ENCODE measurements around the gene MEF2B.

The MEF2B gene

GRCh38 chr19:19145684-19146608 lies 24.1 kb downstream of the MEF2B start:
- H3K79me1 ChIP-seq (ENCODE audit: low read length): no peaks in the 10 kb centered on the region
- peak overlapping the region; percentile 52 for H4K12ac ChIP-seq (ENCODE audit: low read depth, low read length)
- no peaks in the 10 kb centered on the region for H3K9me3 ChIP-seq (ENCODE audit: insufficient read depth, low read depth, low read length)
- no peaks in the 10 kb centered on the region for H3K79me2 ChIP-seq (ENCODE audit: control insufficient read depth, insufficient read depth, low read length, poor library complexity)
- no peak overlapping the region for H4K91ac ChIP-seq (ENCODE audit: low read depth, low read length)
- no peak overlapping the region for H2AFZ ChIP-seq (ENCODE audit: insufficient read depth, low read length, poor library complexity)
- no peak overlapping the region for H3K14ac ChIP-seq (ENCODE audit: low read length)
- peak overlapping the region; percentile 87 for H4K8ac ChIP-seq (ENCODE audit: low read depth, low read length)
- H3K27ac ChIP-seq (ENCODE audit: low read depth, low read length): no peak overlapping the region
- no peak overlapping the region for H2BK120ac ChIP-seq (ENCODE audit: insufficient read depth, low read length, poor library complexity)
- H3K23ac ChIP-seq (ENCODE audit: low read length): no peak overlapping the region
- H3K18ac ChIP-seq (ENCODE audit: low read length): no peak overlapping the region
- no peak overlapping the region for H3K4me2 ChIP-seq (ENCODE audit: low read length)
- no peaks in the 10 kb centered on the region for H3K27me3 ChIP-seq (ENCODE audit: insufficient read depth, low read length)
- peak; percentile 45 to 82 for DNase-seq
- peak overlapping the region; percentile 43 for H2BK12ac ChIP-seq (ENCODE audit: low read length)
- H2AK5ac ChIP-seq (ENCODE audit: low read length): no peak overlapping the region
- no peak overlapping the region for H3K9ac ChIP-seq (ENCODE audit: low read length)
- no peak overlapping the region for H2BK5ac ChIP-seq (ENCODE audit: low read depth, low read length, poor library complexity)
- WGBS (ENCODE audit: extremely low coverage, insufficient coverage, insufficient read length): no CpG with 5 or more reads among the region's 47 CpGs
- H3K4me3 ChIP-seq (ENCODE audit: low read depth, low read length): no peak overlapping the region
- H3K4ac ChIP-seq (ENCODE audit: low read depth, low read length): no peak overlapping the region
- no peaks in the 10 kb centered on the region for H3K4me1 ChIP-seq (ENCODE audit: control insufficient read depth in 1 of 2, insufficient read depth in 2 of 2, low read length in 2 of 2)
- peaks cover 2 to 4% of the 10 kb centered on the region in 2 experiments for H3K36me3 ChIP-seq (ENCODE audit: control insufficient read depth in 1 of 2, insufficient read depth in 2 of 2, low read length in 2 of 2)

GRCh38 chr19:19145281-19145680 lies 24.8 kb downstream of the MEF2B start:
- H2AK5ac ChIP-seq (ENCODE audit: low read length): no peak overlapping the region
- no peak overlapping the region for H3K9ac ChIP-seq (ENCODE audit: low read length)
- no peak overlapping the region for H3K27ac ChIP-seq (ENCODE audit: low read depth, low read length)
- no peak for DNase-seq
- H3K14ac ChIP-seq (ENCODE audit: low read length): no peak overlapping the region
- H4K8ac ChIP-seq (ENCODE audit: low read depth, low read length): no peak overlapping the region
- no peak overlapping the region for H2BK5ac ChIP-seq (ENCODE audit: low read depth, low read length, poor library complexity)
- H2BK120ac ChIP-seq (ENCODE audit: insufficient read depth, low read length, poor library complexity): no peak overlapping the region
- H3K79me2 ChIP-seq (ENCODE audit: control insufficient read depth, insufficient read depth, low read length, poor library complexity): no peaks in the 10 kb centered on the region
- no peaks in the 10 kb centered on the region for H3K4me1 ChIP-seq (ENCODE audit: control insufficient read depth in 1 of 2, insufficient read depth in 2 of 2, low read length in 2 of 2)
- H3K4ac ChIP-seq (ENCODE audit: low read depth, low read length): no peak overlapping the region
- H2BK12ac ChIP-seq (ENCODE audit: low read length): no peak overlapping the region
- no peaks in the 10 kb centered on the region for H3K79me1 ChIP-seq (ENCODE audit: low read length)
- H4K91ac ChIP-seq (ENCODE audit: low read depth, low read length): no peak overlapping the region
- no peak overlapping the region for H3K18ac ChIP-seq (ENCODE audit: low read length)
- H3K9me3 ChIP-seq (ENCODE audit: insufficient read depth, low read depth, low read length): no peaks in the 10 kb centered on the region
- WGBS (ENCODE audit: extremely low coverage, insufficient coverage, insufficient read length): no CpG with 5 or more reads among the region's 17 CpGs
- peaks cover 2 to 4% of the 10 kb centered on the region in 2 experiments for H3K36me3 ChIP-seq (ENCODE audit: control insufficient read depth in 1 of 2, insufficient read depth in 2 of 2, low read length in 2 of 2)
- no peak overlapping the region for H3K4me2 ChIP-seq (ENCODE audit: low read length)
- no peak overlapping the region for H3K23ac ChIP-seq (ENCODE audit: low read length)
- no peak overlapping the region for H3K4me3 ChIP-seq (ENCODE audit: low read depth, low read length)
- no peaks in the 10 kb centered on the region for H3K27me3 ChIP-seq (ENCODE audit: insufficient read depth, low read length)
- no peak overlapping the region for H2AFZ ChIP-seq (ENCODE audit: insufficient read depth, low read length, poor library complexity)
- H4K12ac ChIP-seq (ENCODE audit: low read depth, low read length): no peak overlapping the region

GRCh38 chr19:19142347-19142746 lies 27.7 kb downstream of the MEF2B start:
- Histone ChIP-seq H3K4ac (ENCODE audit: low read depth, low read length) (no peak overlapping the region), H3K27ac (ENCODE audit: low read depth, low read length) (no peak overlapping the region), H3K18ac (ENCODE audit: low read length) (no peak overlapping the region), H2BK120ac (ENCODE audit: insufficient read depth, low read length, poor library complexity) (no peak overlapping the region), H3K4me1 (ENCODE audit: control insufficient read depth in 1 of 2, insufficient read depth in 2 of 2, low read length in 2 of 2) (peaks cover 3 to 6% of the 10 kb centered on the region in 2 experiments), H3K9me3 (ENCODE audit: insufficient read depth, low read depth, low read length) (no peaks in the 10 kb centered on the region), H3K9ac (ENCODE audit: low read length) (no peak overlapping the region), H3K79me2 (ENCODE audit: control insufficient read depth, insufficient read depth, low read length, poor library complexity) (peaks cover 5% of the 10 kb centered on the region), H3K4me2 (ENCODE audit: low read length) (no peak overlapping the region), H3K79me1 (ENCODE audit: low read length) (peaks cover 4% of the 10 kb centered on the region), H2BK12ac (ENCODE audit: low read length) (no peak overlapping the region), H4K12ac (ENCODE audit: low read depth, low read length) (no peak overlapping the region), H4K91ac (ENCODE audit: low read depth, low read length) (no peak overlapping the region), H3K23ac (ENCODE audit: low read length) (no peak overlapping the region), H2BK5ac (ENCODE audit: low read depth, low read length, poor library complexity) (no peak overlapping the region), H4K8ac (ENCODE audit: low read depth, low read length) (no peak overlapping the region), H2AK5ac (ENCODE audit: low read length) (no peak overlapping the region), H3K36me3 (ENCODE audit: control insufficient read depth in 1 of 2, insufficient read depth in 2 of 2, low read length in 2 of 2) (no peaks in the 10 kb centered on the region), H3K4me3 (ENCODE audit: low read depth, low read length) (no peak overlapping the region), H3K27me3 (ENCODE audit: insufficient read depth, low read length) (no peaks in the 10 kb centered on the region), H3K14ac (ENCODE audit: low read length) (no peak overlapping the region), H2AFZ (ENCODE audit: insufficient read depth, low read length, poor library complexity) (no peak overlapping the region)
- no peak for DNase-seq
- WGBS (ENCODE audit: extremely low coverage, insufficient coverage, insufficient read length): no CpG with 5 or more reads among the region's 12 CpGs

GRCh38 chr19:19140476-19140875 lies 29.6 kb downstream of the MEF2B start:
- H3K14ac ChIP-seq (ENCODE audit: low read length): no peak overlapping the region
- H4K8ac ChIP-seq (ENCODE audit: low read depth, low read length): no peak overlapping the region
- H2AK5ac ChIP-seq (ENCODE audit: low read length): no peak overlapping the region
- no peak overlapping the region for H3K4me3 ChIP-seq (ENCODE audit: low read depth, low read length)
- no peak for DNase-seq
- H4K91ac ChIP-seq (ENCODE audit: low read depth, low read length): no peak overlapping the region
- H3K9ac ChIP-seq (ENCODE audit: low read length): no peak overlapping the region
- no peak overlapping the region for H2BK5ac ChIP-seq (ENCODE audit: low read depth, low read length, poor library complexity)
- no peaks in the 10 kb centered on the region for H3K9me3 ChIP-seq (ENCODE audit: insufficient read depth, low read depth, low read length)
- H2BK12ac ChIP-seq (ENCODE audit: low read length): no peak overlapping the region
- peaks cover 5% of the 10 kb centered on the region for H3K79me2 ChIP-seq (ENCODE audit: control insufficient read depth, insufficient read depth, low read length, poor library complexity)
- WGBS (ENCODE audit: extremely low coverage, insufficient coverage, insufficient read length): no CpG with 5 or more reads among the region's 5 CpGs
- H2AFZ ChIP-seq (ENCODE audit: insufficient read depth, low read length, poor library complexity): no peak overlapping the region
- no peak overlapping the region for H4K12ac ChIP-seq (ENCODE audit: low read depth, low read length)
- peaks cover 3 to 6% of the 10 kb centered on the region in 2 experiments for H3K4me1 ChIP-seq (ENCODE audit: control insufficient read depth in 1 of 2, insufficient read depth in 2 of 2, low read length in 2 of 2)
- no peak overlapping the region for H3K23ac ChIP-seq (ENCODE audit: low read length)
- H3K4me2 ChIP-seq (ENCODE audit: low read length): no peak overlapping the region
- H3K18ac ChIP-seq (ENCODE audit: low read length): no peak overlapping the region
- H3K36me3 ChIP-seq (ENCODE audit: control insufficient read depth in 1 of 2, insufficient read depth in 2 of 2, low read length in 2 of 2): no peaks in the 10 kb centered on the region
- H3K4ac ChIP-seq (ENCODE audit: low read depth, low read length): no peak overlapping the region
- H3K27me3 ChIP-seq (ENCODE audit: insufficient read depth, low read length): no peaks in the 10 kb centered on the region
- no peak overlapping the region for H2BK120ac ChIP-seq (ENCODE audit: insufficient read depth, low read length, poor library complexity)
- H3K27ac ChIP-seq (ENCODE audit: low read depth, low read length): no peak overlapping the region
- peaks cover 4% of the 10 kb centered on the region for H3K79me1 ChIP-seq (ENCODE audit: low read length)

All from trophoblast cell (in vitro differentiated cells and primary cell).